ENCODE data around the gene RXRG. TPM values are rescaled to one million over a fixed set of nuclear protein-coding genes. Genes with fewer than 3 reads are reported as not detected.

RXRG gene
- total and polyA plus RNA-seq, 2 experiments from 2014 or later, result 0.07 to 1.5 TPM

DNA sequence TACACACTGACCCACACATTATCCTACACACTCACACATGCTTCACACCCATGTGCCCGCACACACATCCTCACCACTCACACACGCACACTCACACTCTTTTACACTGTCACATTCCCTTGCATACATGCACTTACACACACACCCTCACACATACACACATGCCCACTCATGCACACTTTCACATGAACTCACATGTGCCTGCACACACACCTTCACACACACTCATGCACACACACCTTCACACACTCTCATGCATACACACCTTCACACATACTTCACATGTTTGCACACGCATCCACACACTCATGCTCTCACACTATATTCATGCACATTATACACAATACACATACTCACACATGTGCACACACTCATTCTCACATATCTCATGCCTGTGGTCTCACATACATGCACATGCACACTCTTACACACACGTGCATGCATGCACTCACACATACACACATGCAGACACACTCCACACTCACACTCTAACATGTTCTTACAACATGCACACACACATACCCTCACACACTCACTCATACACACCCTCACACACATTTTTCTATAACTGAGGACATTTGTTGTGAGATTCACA is 42.3 kb downstream of the RXRG start:
- WGBS (ENCODE audit: low lambda C conversion rate, missing lambda C conversion rate), result 94% methylated on average over 4 of the region's 4 CpGs
- Histone ChIP-seq H3K36me3 (replicated peaks; ENCODE audit: insufficient read depth, low read depth) (no peaks in the 10 kb centered on the region), H3K4me2 (no peak overlapping the region), H4K20me1 (ENCODE audit: insufficient read depth, poor library complexity, severe bottlenecking) (no peaks in the 10 kb centered on the region), H3K79me2 (no peaks in the 10 kb centered on the region), H3K9me2 (replicated peaks; ENCODE audit: insufficient read depth) (no peaks in the 10 kb centered on the region), H3K27ac (no peak overlapping the region), H3K27me3 (no peaks in the 10 kb centered on the region), H3K9me3 (ENCODE audit: low read depth) (no peaks in the 10 kb centered on the region), H3K4me1 (ENCODE audit: insufficient read depth) (no peaks in the 10 kb centered on the region), H3K4me3 (no peak overlapping the region), H2AFZ (no peak overlapping the region)
- TF ChIP-seq, protein P1, sequence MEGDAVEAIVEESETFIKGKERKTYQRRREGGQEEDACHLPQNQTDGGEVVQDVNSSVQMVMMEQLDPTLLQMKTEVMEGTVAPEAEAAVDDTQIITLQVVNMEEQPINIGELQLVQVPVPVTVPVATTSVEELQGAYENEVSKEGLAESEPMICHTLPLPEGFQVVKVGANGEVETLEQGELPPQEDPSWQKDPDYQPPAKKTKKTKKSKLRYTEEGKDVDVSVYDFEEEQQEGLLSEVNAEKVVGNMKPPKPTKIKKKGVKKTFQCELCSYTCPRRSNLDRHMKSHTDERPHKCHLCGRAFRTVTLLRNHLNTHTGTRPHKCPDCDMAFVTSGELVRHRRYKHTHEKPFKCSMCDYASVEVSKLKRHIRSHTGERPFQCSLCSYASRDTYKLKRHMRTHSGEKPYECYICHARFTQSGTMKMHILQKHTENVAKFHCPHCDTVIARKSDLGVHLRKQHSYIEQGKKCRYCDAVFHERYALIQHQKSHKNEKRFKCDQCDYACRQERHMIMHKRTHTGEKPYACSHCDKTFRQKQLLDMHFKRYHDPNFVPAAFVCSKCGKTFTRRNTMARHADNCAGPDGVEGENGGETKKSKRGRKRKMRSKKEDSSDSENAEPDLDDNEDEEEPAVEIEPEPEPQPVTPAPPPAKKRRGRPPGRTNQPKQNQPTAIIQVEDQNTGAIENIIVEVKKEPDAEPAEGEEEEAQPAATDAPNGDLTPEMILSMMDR (IDR thresholded peaks at IDR 0.05; ENCODE audit: poor library complexity), result no peak
- TF ChIP-seq EZH2phosphoT487 (IDR thresholded peaks at IDR 0.05; ENCODE audit: low read depth, severe bottlenecking, unreplicated experiment), result no peak
- TF ChIP-seq EZH2 (IDR thresholded peaks at IDR 0.05; ENCODE audit: borderline replicate concordance), result no peak
- DNase-seq (ENCODE audit: low spot score), result no peak

DNA sequence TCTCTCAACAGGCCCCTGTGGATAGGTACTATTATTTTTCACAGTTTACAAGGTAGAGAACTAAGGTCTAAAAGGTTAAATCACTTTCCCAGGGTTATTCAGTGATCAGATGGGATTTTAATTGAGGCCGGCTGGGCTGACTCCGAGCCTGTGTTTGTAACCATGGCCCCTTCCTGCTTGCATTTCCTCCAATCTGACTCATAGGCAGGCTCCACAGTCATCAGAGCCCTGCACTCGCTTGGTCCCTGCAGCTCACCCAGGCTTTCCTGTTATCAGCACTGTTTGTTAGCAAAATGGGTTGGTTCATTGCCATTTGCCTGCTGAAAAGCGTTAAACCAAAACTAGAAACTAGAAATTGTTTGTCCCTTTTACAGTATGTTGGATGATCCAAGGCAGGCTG is 47.0 kb downstream of the RXRG start:
- no peak overlapping the region for H3K4me3 ChIP-seq
- no peaks in the 10 kb centered on the region for H3K9me2 ChIP-seq (replicated peaks; ENCODE audit: insufficient read depth)
- H3K36me3 ChIP-seq (replicated peaks; ENCODE audit: insufficient read depth, low read depth), result no peaks in the 10 kb centered on the region
- H3K27me3 ChIP-seq, result no peaks in the 10 kb centered on the region
- H3K4me1 ChIP-seq (ENCODE audit: insufficient read depth), result no peaks in the 10 kb centered on the region
- H3K79me2 ChIP-seq, result no peaks in the 10 kb centered on the region
- no peak overlapping the region for H3K4me2 ChIP-seq
- H4K20me1 ChIP-seq (ENCODE audit: insufficient read depth, poor library complexity, severe bottlenecking), result no peaks in the 10 kb centered on the region
- H3K9me3 ChIP-seq (ENCODE audit: low read depth), result no peaks in the 10 kb centered on the region
- DNase-seq (ENCODE audit: low spot score), result peak; percentile 65
- no peak overlapping the region for H2AFZ ChIP-seq
- TF ChIP-seq EZH2 (IDR thresholded peaks at IDR 0.05; ENCODE audit: borderline replicate concordance) (no peak), EZH2phosphoT487 (IDR thresholded peaks at IDR 0.05; ENCODE audit: low read depth, severe bottlenecking, unreplicated experiment) (no peak)
- TF ChIP-seq, protein P1 (IDR thresholded peaks at IDR 0.05; ENCODE audit: poor library complexity), result no peak
- WGBS (ENCODE audit: low lambda C conversion rate, missing lambda C conversion rate), result 26% methylated on average over 4 of the region's 4 CpGs
- H3K27ac ChIP-seq, result no peak overlapping the region

DNA sequence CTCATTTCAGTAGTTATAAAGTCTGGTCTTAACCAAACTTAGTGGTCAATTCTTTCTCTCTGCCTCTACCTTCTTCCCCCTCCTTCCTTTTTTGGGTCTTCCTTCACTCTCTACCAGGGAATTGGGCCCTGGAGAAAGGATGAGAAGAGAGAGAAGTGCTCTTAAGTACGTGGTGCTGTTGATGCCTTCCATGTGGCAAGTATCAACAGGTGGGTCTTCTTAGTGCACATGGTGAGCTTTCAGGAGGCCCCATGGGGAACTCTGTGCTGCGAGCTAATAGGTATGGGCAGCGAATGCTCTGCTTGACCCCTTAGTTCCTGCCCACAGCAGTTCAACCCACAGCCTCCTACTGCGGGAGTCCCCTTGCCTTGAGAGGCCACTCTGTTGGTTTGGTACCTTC is 49.0 kb downstream of the RXRG start:
- Histone ChIP-seq H3K27me3 (no peaks in the 10 kb centered on the region), H2AFZ (no peak overlapping the region), H3K4me1 (ENCODE audit: insufficient read depth) (no peaks in the 10 kb centered on the region), H3K27ac (no peak overlapping the region), H3K4me3 (no peak overlapping the region), H3K4me2 (no peak overlapping the region), H3K79me2 (no peaks in the 10 kb centered on the region), H4K20me1 (ENCODE audit: insufficient read depth, poor library complexity, severe bottlenecking) (no peaks in the 10 kb centered on the region), H3K9me3 (ENCODE audit: low read depth) (no peaks in the 10 kb centered on the region), H3K9me2 (replicated peaks; ENCODE audit: insufficient read depth) (no peaks in the 10 kb centered on the region), H3K36me3 (replicated peaks; ENCODE audit: insufficient read depth, low read depth) (no peaks in the 10 kb centered on the region)
- no peak for DNase-seq (ENCODE audit: low spot score)
- TF ChIP-seq, protein P1 (IDR thresholded peaks at IDR 0.05; ENCODE audit: poor library complexity), result no peak
- no peak for TF ChIP-seq EZH2 (IDR thresholded peaks at IDR 0.05; ENCODE audit: borderline replicate concordance)
- TF ChIP-seq EZH2phosphoT487 (IDR thresholded peaks at IDR 0.05; ENCODE audit: low read depth, severe bottlenecking, unreplicated experiment), result no peak
- 94% methylated on average over 4 of the region's 4 CpGs for WGBS (ENCODE audit: low lambda C conversion rate, missing lambda C conversion rate)

DNA sequence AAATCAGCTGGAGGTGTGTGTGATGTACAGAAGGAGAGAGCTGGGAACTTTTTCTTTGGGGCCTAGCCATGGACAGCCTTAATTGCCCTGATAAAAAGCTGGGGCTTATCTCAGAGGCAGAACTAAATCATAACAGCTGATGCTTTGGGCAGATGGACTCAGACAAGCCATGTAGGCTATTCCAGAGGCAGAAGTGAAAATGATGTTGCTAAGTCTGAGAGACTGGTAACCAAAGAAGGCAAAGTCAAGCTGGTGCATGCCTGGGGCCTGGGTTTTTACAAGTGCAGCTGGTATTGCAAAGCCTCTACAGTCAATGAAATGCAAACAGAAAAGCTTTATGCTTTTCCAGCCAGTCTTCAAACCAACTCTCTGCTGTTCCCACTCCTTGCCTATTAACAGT is 49.4 kb downstream of the RXRG start:
- no peaks in the 10 kb centered on the region for H3K4me1 ChIP-seq (ENCODE audit: insufficient read depth)

More for the DNA sequence above, 49.4 kb downstream of the RXRG start:
- H3K9me3 ChIP-seq (ENCODE audit: low read depth), result no peaks in the 10 kb centered on the region
- no peaks in the 10 kb centered on the region for H4K20me1 ChIP-seq (ENCODE audit: insufficient read depth, poor library complexity, severe bottlenecking)
- no peak overlapping the region for H3K4me2 ChIP-seq
- no peak overlapping the region for H3K27ac ChIP-seq
- no peak overlapping the region for H2AFZ ChIP-seq
- TF ChIP-seq, protein P1 (IDR thresholded peaks at IDR 0.05; ENCODE audit: poor library complexity), result no peak
- no peak for TF ChIP-seq EZH2 (IDR thresholded peaks at IDR 0.05; ENCODE audit: borderline replicate concordance)
- TF ChIP-seq EZH2phosphoT487 (IDR thresholded peaks at IDR 0.05; ENCODE audit: low read depth, severe bottlenecking, unreplicated experiment), result no peak
- no peaks in the 10 kb centered on the region for H3K36me3 ChIP-seq (replicated peaks; ENCODE audit: insufficient read depth, low read depth)
- no peaks in the 10 kb centered on the region for H3K27me3 ChIP-seq
- H3K9me2 ChIP-seq (replicated peaks; ENCODE audit: insufficient read depth), result no peaks in the 10 kb centered on the region
- DNase-seq (ENCODE audit: low spot score), result no peak
- no peaks in the 10 kb centered on the region for H3K79me2 ChIP-seq
- H3K4me3 ChIP-seq, result no peak overlapping the region

All from hepatocyte (in vitro differentiated cells).